Common myeloid progenitor, CD34-positive (primary cell): ENCODE results near the gene PIP5K1C.
A peak's percentile ranks its signal among the peaks of the same experiment; 100 is the strongest.
"Not testable (repeated sequence)": the region's sequence is repeated elsewhere in the genome, so short reads cannot be mapped to it uniquely, and the experiment has no call there.

Experiments
- CTCF ChIA-PET: fragments of 350-600 bp; sonication (Branson Sonifier 250); formaldehyde crosslinking; loops from one replicate; lab custom pipeline; 2021; ENCODE audit warnings: antibody characterized with exemption; lab: Charles Lee
- POLR2A ChIA-PET: fragments of 350-600 bp; sonication (Branson Sonifier 250); formaldehyde crosslinking; loops from one replicate; lab custom pipeline; 2021; ENCODE audit warnings: antibody characterized with exemption; lab: Charles Lee
- DNase-seq, 3 donors: peaks; one replicate each; pipeline versions ENCODE4 v3.0.0 to v3.0.0-alpha.2; 2013
- H3K27ac ChIP-seq, 2 experiments: 1 replicate in 1 of 2; 2 replicates in 1 of 2; pipeline ENCODE4 v1.7.0; 2013; ENCODE audit warnings: inconsistent platforms in 2 of 2, low read length in 2 of 2, mild to moderate bottlenecking in 2 of 2, low read depth in 1 of 2, moderate library complexity in 1 of 2; ENCODE audit not compliant: severe bottlenecking in 2 of 2, insufficient read depth in 1 of 2, poor library complexity in 1 of 2
- H3K27me3 ChIP-seq, 5 experiments: replicated peaks in 2 of 5; 1 replicate in 3 of 5; 2 replicates in 2 of 5; pipeline versions ENCODE4 v1.6.1 to v1.7.0; 2013; ENCODE audit warnings: low read length in 4 of 5, mild to moderate bottlenecking in 2 of 5, moderate library complexity in 2 of 5, inconsistent platforms in 1 of 5; ENCODE audit not compliant: insufficient read depth in 5 of 5, control insufficient read depth in 4 of 5
- H3K36me3 ChIP-seq, 4 experiments: 1 replicate in 2 of 4; 2 replicates in 2 of 4; pipeline versions ENCODE4 v1.6.1 to v1.7.0; 2013; ENCODE audit warnings: low read length in 3 of 4, control low read depth in 1 of 4, mild to moderate bottlenecking in 1 of 4; ENCODE audit not compliant: control insufficient read depth in 4 of 4, insufficient read depth in 4 of 4
- H3K4me1 ChIP-seq, 4 experiments: 1 replicate in 3 of 4; 2 replicates in 1 of 4; pipeline versions ENCODE4 v1.6.1 to v1.7.1; 2013; ENCODE audit warnings: low read length in 3 of 4, mild to moderate bottlenecking in 3 of 4, control low read depth in 1 of 4, inconsistent platforms in 1 of 4, moderate library complexity in 1 of 4; ENCODE audit not compliant: control insufficient read depth in 4 of 4, insufficient read depth in 4 of 4; ENCODE audit errors: control extremely low read depth in 1 of 4
- H3K4me3 ChIP-seq, 7 experiments: 1 replicate in 4 of 7; 2 replicates in 3 of 7; pipeline versions ENCODE4 v1.5.1 to v1.7.0; 2013; ENCODE audit warnings: mild to moderate bottlenecking in 7 of 7, low read length in 6 of 7, moderate library complexity in 6 of 7, inconsistent platforms in 2 of 7, low read depth in 2 of 7, control low read depth in 1 of 7; ENCODE audit not compliant: insufficient read depth in 4 of 7, control insufficient read depth in 1 of 7; ENCODE audit errors: extremely low read depth in 1 of 7
- H3K9me3 ChIP-seq, 5 experiments: 1 replicate in 4 of 5; 2 replicates in 1 of 5; pipeline versions ENCODE4 v1.6.1 to v1.7.1; 2013; ENCODE audit warnings: low read length in 4 of 5, mild to moderate bottlenecking in 2 of 5, inconsistent platforms in 1 of 5, low read depth in 1 of 5, moderate library complexity in 1 of 5; ENCODE audit not compliant: control insufficient read depth in 4 of 5, insufficient read depth in 2 of 5; ENCODE audit errors: control extremely low read depth in 1 of 5
- WGBS: methylation state at CpG from one replicate; pipeline ENCODE4 v1.1.5; 2013; ENCODE audit not compliant: insufficient coverage; 5-methylcytosine and 5-hydroxymethylcytosine counted together

Gene PIP5K1C

GRCh38 chr19:3589949-3590348, 110.3 kb downstream of the PIP5K1C start:
- H3K4me1 ChIP-seq = peaks cover 0 to 9% (median 8%) of the 10 kb centered on the region in 4 experiments
- H3K27me3 ChIP-seq = no peaks in the 10 kb centered on the region
- no peak for DNase-seq
- H3K4me3 ChIP-seq = no peak overlapping the region
- no peaks in the 10 kb centered on the region for H3K9me3 ChIP-seq
- H3K36me3 ChIP-seq = no peaks in the 10 kb centered on the region
- WGBS = 97% methylated on average over 20 of the region's 22 CpGs
- POLR2A ChIA-PET = no interaction called here
- CTCF ChIA-PET = interaction anchor here (0.6 to 9.4 kb wide), 5 partner anchors 8 to 63 kb away, joined by 4 to 91 read pairs (median 5); no protein-coding TSS in a partner anchor
- H3K27ac ChIP-seq = no peak overlapping the region

GRCh38 chr19:3589439-3589838, 110.8 kb downstream of the PIP5K1C start:
- CTCF ChIA-PET = interaction anchor here (1.2 to 9.4 kb wide), 3 partner anchors 11 to 30 kb away, joined by 3 to 91 read pairs (median 4); no protein-coding TSS in a partner anchor

GRCh38 chr19:3586707-3587346, 113.4 kb downstream of the PIP5K1C start:
- H3K4me1 ChIP-seq = peaks cover 0 to 9% (median 8%) of the 10 kb centered on the region in 4 experiments
- 92% methylated on average over 28 of the region's 31 CpGs for WGBS
- H3K9me3 ChIP-seq = no peaks in the 10 kb centered on the region
- ChIA-PET CTCF (interaction anchor here (0.8 to 9.4 kb wide), 12 partner anchors 9 to 104 kb away, joined by 3 to 91 read pairs (median 3); no protein-coding TSS in a partner anchor), POLR2A (no interaction called here)
- no peak overlapping the region for H3K27ac ChIP-seq
- no peaks in the 10 kb centered on the region for H3K36me3 ChIP-seq
- no peak for DNase-seq
- H3K4me3 ChIP-seq = no peak overlapping the region
- H3K27me3 ChIP-seq = no peaks in the 10 kb centered on the region

More at GRCh38 chr19:3589439-3589838, 110.8 kb downstream of the PIP5K1C start:
- WGBS = 95% methylated on average over 8 of the region's 11 CpGs
- no peak for DNase-seq
- Histone ChIP-seq H3K4me1 (peaks cover 0 to 9% (median 8%) of the 10 kb centered on the region in 4 experiments), H3K9me3 (no peaks in the 10 kb centered on the region), H3K4me3 (no peak overlapping the region), H3K36me3 (no peaks in the 10 kb centered on the region), H3K27ac (no peak overlapping the region), H3K27me3 (no peaks in the 10 kb centered on the region)
- POLR2A ChIA-PET = no interaction called here

GRCh38 chr19:3586127-3586626, 114.1 kb downstream of the PIP5K1C start:
- peaks cover 0 to 9% (median 8%) of the 10 kb centered on the region in 4 experiments for H3K4me1 ChIP-seq
- H3K9me3 ChIP-seq = no peaks in the 10 kb centered on the region
- ChIA-PET CTCF (interaction anchor here (0.9 to 9.4 kb wide), 15 partner anchors 9 to 104 kb away, joined by 3 to 91 read pairs (median 4); no protein-coding TSS in a partner anchor), POLR2A (no interaction called here)
- H3K36me3 ChIP-seq = no peaks in the 10 kb centered on the region
- WGBS = 7% methylated on average over 8 of the region's 16 CpGs
- H3K4me3 ChIP-seq = peak overlapping the region; percentile 44 to 74 (median 67)
- no peak overlapping the region for H3K27ac ChIP-seq
- peak in 2 of 3 donors; percentile 56 to 63 for DNase-seq
- no peaks in the 10 kb centered on the region for H3K27me3 ChIP-seq

- Histone ChIP-seq H3K36me3 (no peaks in the 10 kb centered on the region), H3K27ac (no peak within 1 kb of the TSS), H3K4me1 (peaks cover 0 to 9% (median 8%) of the 10 kb centered on the region in 4 experiments), H3K4me3 (peak within 1 kb of the TSS; percentile 44 to 74 (median 67)), H3K9me3 (no peaks in the 10 kb centered on the region), H3K27me3 (no peaks in the 10 kb centered on the region)
- no peak for DNase-seq
- ChIA-PET POLR2A (interaction anchor here (1.1 kb wide), 1 partner anchor 20 kb away, joined by 3 read pairs; no protein-coding TSS in a partner anchor), CTCF (interaction anchor here (0.6 to 9.4 kb wide), 16 partner anchors 9 to 86 kb away, joined by 3 to 91 read pairs (median 4); no protein-coding TSS in a partner anchor)
- 2% methylated on average over 45 of the region's 84 CpGs for WGBS
Measured at GRCh38 chr19:3585301-3586126, 114.8 kb downstream of the PIP5K1C start, which contains the start of gene GIPC3. TSS of gene GIPC3 (plus strand) at chr19:3585478. CDS start at chr19:3585598, 120 bp downstream.

- not testable (repeated sequence) for H3K27ac ChIP-seq, H3K9me3 ChIP-seq, H3K4me3 ChIP-seq, H3K36me3 ChIP-seq, H3K27me3 ChIP-seq, DNase-seq
- POLR2A ChIA-PET = interaction anchor here (1.1 kb wide), 1 partner anchor 21 kb away, joined by 3 read pairs; no protein-coding TSS in a partner anchor
- 91% methylated on average over 10 of the region's 15 CpGs for WGBS
- CTCF ChIA-PET = interaction anchor here (1.2 to 9.4 kb wide), 6 partner anchors 10 to 41 kb away, joined by 4 to 91 read pairs (median 6); no protein-coding TSS in a partner anchor
- H3K4me1 ChIP-seq = peaks cover 0 to 12% (median 9%) of the 10 kb centered on the region in 4 experiments
Measured at GRCh38 chr19:3584036-3584802, 116.0 kb downstream of the PIP5K1C start.
